ENCODE measurements around the gene CCSER1. TPM values are rescaled to one million over a fixed set of nuclear protein-coding genes. Genes with fewer than 3 reads are reported as not detected.
"Not testable (repeated sequence)": the region's sequence is repeated elsewhere in the genome, so short reads cannot be mapped to it uniquely, and the experiment has no call there.

The CCSER1 gene
- total and polyA plus RNA-seq, 2 of the 8 experiments (the other 6 are each of a cell fraction or from before 2014, with no cell fraction given), result 0.26 to 0.84 TPM

GRCh38 chr4:90306810-90307209 is 179.6 kb downstream of the CCSER1 start (continued):
- TF ChIP-seq CTCF (IDR thresholded peaks at IDR 0.05; ENCODE audit: control extremely low read depth in 1 of 3, insufficient read depth in 1 of 3, low read depth in 1 of 3, low read length in 3 of 3) (no peak), CTBP2 (IDR thresholded peaks at IDR 0.05; ENCODE audit: borderline replicate concordance, insufficient read depth, insufficient read length, low read length) (no peak), SUZ12 (IDR thresholded peaks at IDR 0.05; ENCODE audit: low read length) (no peak), BRCA1 (IDR thresholded peaks at IDR 0.05; ENCODE audit: low read depth, low read length) (no peak), BACH1 (IDR thresholded peaks at IDR 0.05; ENCODE audit: low read length) (no peak), CREB1 (IDR thresholded peaks at IDR 0.05) (no peak)

GRCh38 chr4:90317140-90317539 is 189.9 kb downstream of the CCSER1 start:
- H3K4me2 ChIP-seq (ENCODE audit: insufficient read depth in 1 of 2, low read depth in 2 of 2, low read length in 2 of 2); H3K79me1 ChIP-seq (ENCODE audit: low read depth, low read length); H3K23ac ChIP-seq (ENCODE audit: insufficient read length); H3K27ac ChIP-seq (ENCODE audit: low read depth, low read length); H2AFZ ChIP-seq (ENCODE audit: low read length); H4K8ac ChIP-seq (ENCODE audit: extremely low read depth, insufficient read depth, low read length); CTCF ChIA-PET (ENCODE audit: partially characterized antibody); H3K4me3 ChIP-seq (ENCODE audit: extremely low read depth in 1 of 4, insufficient read depth in 2 of 4, low read depth in 3 of 4, low read length in 4 of 4); H3K18ac ChIP-seq (ENCODE audit: extremely low read depth, low read length); H2BK12ac ChIP-seq (ENCODE audit: low read depth, low read length); POLR2A ChIA-PET (ENCODE audit: partially characterized antibody); H3K4me1 ChIP-seq (replicated peaks in 1 of 4; ENCODE audit: control insufficient read depth in 3 of 4, insufficient read depth in 4 of 4, low read length in 3 of 4); DNase-seq (ENCODE audit: low read depth in 1 of 2, low spot score in 2 of 2); H2BK15ac ChIP-seq (ENCODE audit: low read length); H3K79me2 ChIP-seq (ENCODE audit: control insufficient read depth in 1 of 2, insufficient read depth in 2 of 2, low read length in 2 of 2); H3K9me3 ChIP-seq (ENCODE audit: insufficient read depth in 2 of 2, low read depth in 1 of 2, low read length in 1 of 2); H4K91ac ChIP-seq (replicated peaks; ENCODE audit: insufficient read length, low read length); H3K14ac ChIP-seq (ENCODE audit: insufficient read length); H2BK5ac ChIP-seq (ENCODE audit: low read depth, low read length); H3K36me3 ChIP-seq (ENCODE audit: control insufficient read depth in 2 of 4, insufficient read depth in 4 of 4, low read length in 3 of 4); H4K20me1 ChIP-seq (replicated peaks in 1 of 2; ENCODE audit: control insufficient read depth in 1 of 2, insufficient read depth in 2 of 2, low read length in 2 of 2); H4K5ac ChIP-seq (ENCODE audit: insufficient read length, low read depth, low read length); H3K56ac ChIP-seq (replicated peaks; ENCODE audit: insufficient read length, low read depth, low read length); H2BK120ac ChIP-seq (replicated peaks; ENCODE audit: low read depth, low read length); FAIRE-seq; H3K9ac ChIP-seq (replicated peaks in 1 of 4; ENCODE audit: extremely low read depth in 1 of 4, low read depth in 3 of 4, low read length in 3 of 4); H2BK20ac ChIP-seq (ENCODE audit: low read length); H2AK5ac ChIP-seq (ENCODE audit: low read depth, low read length); H3K4ac ChIP-seq (replicated peaks; ENCODE audit: insufficient read length, low read depth, low read length); H3K23me2 ChIP-seq (ENCODE audit: low read depth, low read length); H3K27me3 ChIP-seq (replicated peaks in 1 of 4; ENCODE audit: control insufficient read depth in 3 of 4, extremely low read depth in 1 of 4, insufficient read depth in 3 of 4, low read length in 3 of 4): not testable (repeated sequence)
- 90% methylated on average over 6 of the region's 6 CpGs; no CpG with 5 or more reads in 1 of the 2 experiments for WGBS, 2 experiments (ENCODE audit: extremely low coverage in 1 of 2, insufficient coverage in 1 of 2, insufficient read length in 1 of 2, insufficient replicate concordance in 2 of 2, low coverage in 1 of 2, low lambda C conversion rate in 2 of 2, missing lambda C conversion rate in 1 of 2)
